Gastroesophageal sphincter (tissue), 4 donors: ENCODE measurements around the gene SRPK3. TPM values are rescaled to one million over a fixed set of nuclear protein-coding genes. Genes with fewer than 3 reads are reported as not detected.
A peak's percentile ranks its signal among the peaks of the same experiment; 100 is the strongest.

Experiments used
- ATAC-seq: fragments of 150-250 bp; one replicate; pipeline ENCODE4 v1.9.1; 2016; ENCODE audit warnings: mild to moderate bottlenecking, moderate library complexity
- H3K27ac ChIP-seq, 4 donors: fragments of 200-600 bp; sonication (generic) in 3 of 4; 1 replicate in 3 of 4; 2 replicates in 1 of 4; pipeline ENCODE4 v1.5.1; 2016 to 2019
- H3K27me3 ChIP-seq: fragments of 200-600 bp; sonication (generic); one replicate; pipeline ENCODE4 v1.5.1; 2019
- H3K36me3 ChIP-seq, 2 donors: fragments of 200-600 bp; sonication (generic); one replicate each; pipeline ENCODE4 v1.5.1; 2019; ENCODE audit warnings: control low read depth in 1 of 2
- H3K4me1 ChIP-seq, 3 donors: fragments of 200-600 bp; sonication (generic); 1 replicate in 2 of 3; 2 replicates in 1 of 3; pipeline ENCODE4 v1.5.1; 2016 to 2019; ENCODE audit warnings: control low read depth in 2 of 3
- H3K4me3 ChIP-seq, 2 donors: fragments of 200-600 bp; sonication (generic); one replicate each; pipeline ENCODE4 v1.5.1; 2019; ENCODE audit warnings: mild to moderate bottlenecking in 1 of 2, moderate library complexity in 1 of 2
- H3K9me3 ChIP-seq, 3 donors: fragments of 200-600 bp; sonication (generic); one replicate each; pipeline ENCODE4 v1.5.1; 2017 to 2019; ENCODE audit warnings: control low read depth in 2 of 3
- EP300 ChIP-seq: sonication (generic); formaldehyde crosslinking; IDR thresholded peaks from one replicate; pipeline ENCODE4 v1.6.1; 2017; ENCODE audit warnings: antibody characterized with exemption, mild to moderate bottlenecking
- POLR2A ChIP-seq, 2 donors: fragments of 450-650 bp; IDR thresholded peaks; one replicate each; pipeline ENCODE4 v1.6.1; 2017; ENCODE audit warnings: antibody characterized with exemption in 2 of 2, mild to moderate bottlenecking in 2 of 2, moderate library complexity in 1 of 2
- POLR2AphosphoS5 ChIP-seq: sonication (generic); formaldehyde crosslinking; IDR thresholded peaks from one replicate; pipeline ENCODE4 v1.6.1; 2017; ENCODE audit warnings: antibody characterized with exemption
- whole genome bisulfite sequencing, 2 donors: methylation state at CpG; one replicate each; pipeline ENCODE4 v1.1.5; 2018; ENCODE audit warnings: low coverage in 1 of 2; 5-methylcytosine and 5-hydroxymethylcytosine counted together
- total RNA-seq, 4 donors: library from RNA; depleted of rRNA; stranded (reverse); fragments of >200 nt; gene quantifications; one replicate each; pipeline ENCODE4 v1.1.0, GENCODE V29; 2016
- TF ChIP-seq, protein P1 (sequence below), 4 experiments: fragments of 200-600 bp in 2 of 4; fragments of 450-650 bp in 2 of 4; sonication (generic) in 1 of 4; IDR thresholded peaks; one replicate each; pipeline ENCODE4 v1.5.1; 2017 to 2019; ENCODE audit warnings: antibody characterized with exemption in 4 of 4, mild to moderate bottlenecking in 2 of 4, moderate library complexity in 2 of 4

SRPK3 gene, protein sequence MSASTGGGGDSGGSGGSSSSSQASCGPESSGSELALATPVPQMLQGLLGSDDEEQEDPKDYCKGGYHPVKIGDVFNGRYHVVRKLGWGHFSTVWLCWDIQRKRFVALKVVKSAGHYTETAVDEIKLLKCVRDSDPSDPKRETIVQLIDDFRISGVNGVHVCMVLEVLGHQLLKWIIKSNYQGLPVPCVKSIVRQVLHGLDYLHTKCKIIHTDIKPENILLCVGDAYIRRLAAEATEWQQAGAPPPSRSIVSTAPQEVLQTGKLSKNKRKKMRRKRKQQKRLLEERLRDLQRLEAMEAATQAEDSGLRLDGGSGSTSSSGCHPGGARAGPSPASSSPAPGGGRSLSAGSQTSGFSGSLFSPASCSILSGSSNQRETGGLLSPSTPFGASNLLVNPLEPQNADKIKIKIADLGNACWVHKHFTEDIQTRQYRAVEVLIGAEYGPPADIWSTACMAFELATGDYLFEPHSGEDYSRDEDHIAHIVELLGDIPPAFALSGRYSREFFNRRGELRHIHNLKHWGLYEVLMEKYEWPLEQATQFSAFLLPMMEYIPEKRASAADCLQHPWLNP
- total RNA-seq, result 1 to 10 TPM in 3 of 4 donors, not detected in 1; 3.0 to 4.7 (median 4.4) TPM

DNA sequence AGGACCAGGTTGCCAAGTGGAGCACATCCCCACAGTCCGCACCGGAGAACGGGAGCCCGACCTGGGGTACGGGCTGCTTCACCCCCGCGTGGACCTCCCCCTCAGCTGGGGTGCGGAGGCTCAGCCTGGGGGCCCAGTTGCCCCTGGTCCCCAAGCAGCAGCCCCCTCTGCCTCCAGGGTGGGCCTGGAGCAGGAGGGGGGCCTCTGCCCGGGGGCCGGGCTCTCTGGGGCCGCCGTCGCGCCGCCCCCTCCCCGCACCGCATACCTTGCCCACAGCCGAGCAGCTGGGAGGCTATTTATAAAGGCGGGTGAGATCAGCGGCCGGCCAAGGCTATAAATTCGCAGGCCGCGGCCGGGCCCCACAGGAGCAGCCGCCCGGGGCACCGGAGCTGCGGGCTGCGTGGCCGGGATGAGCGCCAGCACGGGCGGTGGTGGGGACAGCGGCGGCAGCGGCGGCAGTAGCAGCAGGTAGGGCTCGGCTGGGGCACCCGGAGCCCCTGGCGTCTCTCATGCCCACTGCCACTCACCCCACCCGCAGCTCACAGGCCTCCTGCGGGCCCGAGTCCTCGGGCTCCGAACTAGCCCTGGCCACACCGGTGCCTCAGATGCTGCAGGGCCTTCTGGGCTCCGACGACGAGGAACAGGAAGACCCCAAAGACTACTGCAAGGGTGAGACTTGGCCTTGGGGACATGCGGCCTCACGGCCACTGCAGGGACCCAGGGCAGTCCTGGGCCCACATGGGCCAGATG is at the start of gene SRPK3:
TSS of gene SRPK3 (plus strand) at position 364 of the 750 bp plus-strand sequence. CDS start at position 410, 46 bp downstream.
- Histone ChIP-seq H3K27me3 (no peaks in the 10 kb centered on the region), H3K4me3 (peak within 1 kb of the TSS in 1 of 2 donors; percentile 33), H3K27ac (peak within 1 kb of the TSS; percentile 51 to 82 (median 74)), H3K36me3 (peaks cover 0 to 43% of the 10 kb centered on the region in 2 donors), H3K4me1 (peaks cover 0 to 28% (median 0%) of the 10 kb centered on the region in 3 donors), H3K9me3 (no peaks in the 10 kb centered on the region)
- no peak for TF ChIP-seq EP300
- TF ChIP-seq, protein P1, sequence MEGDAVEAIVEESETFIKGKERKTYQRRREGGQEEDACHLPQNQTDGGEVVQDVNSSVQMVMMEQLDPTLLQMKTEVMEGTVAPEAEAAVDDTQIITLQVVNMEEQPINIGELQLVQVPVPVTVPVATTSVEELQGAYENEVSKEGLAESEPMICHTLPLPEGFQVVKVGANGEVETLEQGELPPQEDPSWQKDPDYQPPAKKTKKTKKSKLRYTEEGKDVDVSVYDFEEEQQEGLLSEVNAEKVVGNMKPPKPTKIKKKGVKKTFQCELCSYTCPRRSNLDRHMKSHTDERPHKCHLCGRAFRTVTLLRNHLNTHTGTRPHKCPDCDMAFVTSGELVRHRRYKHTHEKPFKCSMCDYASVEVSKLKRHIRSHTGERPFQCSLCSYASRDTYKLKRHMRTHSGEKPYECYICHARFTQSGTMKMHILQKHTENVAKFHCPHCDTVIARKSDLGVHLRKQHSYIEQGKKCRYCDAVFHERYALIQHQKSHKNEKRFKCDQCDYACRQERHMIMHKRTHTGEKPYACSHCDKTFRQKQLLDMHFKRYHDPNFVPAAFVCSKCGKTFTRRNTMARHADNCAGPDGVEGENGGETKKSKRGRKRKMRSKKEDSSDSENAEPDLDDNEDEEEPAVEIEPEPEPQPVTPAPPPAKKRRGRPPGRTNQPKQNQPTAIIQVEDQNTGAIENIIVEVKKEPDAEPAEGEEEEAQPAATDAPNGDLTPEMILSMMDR (IDR thresholded peaks at IDR 0.05), result no peak
- no peak for TF ChIP-seq POLR2AphosphoS5
- no peak for TF ChIP-seq POLR2A (IDR thresholded peaks at IDR 0.05)
- WGBS, 2 donors, result no CpG with 5 or more reads among the region's 52 CpGs
- ATAC-seq, result peak; percentile 51

DNA sequence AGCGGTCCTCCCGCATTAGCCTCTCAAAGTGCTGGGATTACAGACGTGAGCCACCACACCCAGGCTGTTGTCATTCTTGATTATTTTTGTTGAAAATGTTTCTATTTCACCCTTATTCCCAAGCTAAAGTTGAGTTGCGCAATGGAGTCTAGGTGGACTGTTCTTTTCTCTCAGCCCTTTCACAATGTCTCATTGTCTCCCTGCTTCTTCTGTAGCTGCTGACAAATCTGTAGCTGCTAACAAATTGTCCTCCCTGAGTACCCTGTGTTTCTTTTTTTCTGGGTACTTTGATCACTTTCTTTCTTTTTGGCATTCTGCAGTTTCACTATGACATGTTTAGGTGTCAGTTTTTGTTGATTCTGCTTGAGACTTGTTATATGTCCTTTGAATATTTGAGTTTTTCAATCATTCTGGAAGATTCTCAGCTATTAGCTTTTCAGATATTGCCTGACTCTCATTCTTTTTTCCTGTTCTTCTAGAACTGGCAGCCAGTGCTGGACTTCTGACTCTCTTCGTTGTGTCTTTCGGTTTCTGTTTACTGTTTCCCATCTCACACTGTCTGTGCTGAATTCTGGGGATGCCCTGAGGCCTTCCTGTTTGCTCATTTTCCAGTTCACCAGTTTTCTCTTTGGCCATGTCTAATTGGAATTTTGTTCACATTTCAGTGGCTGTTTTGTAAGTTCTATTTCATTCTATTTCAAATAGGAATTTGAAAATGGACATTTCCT is 49.6 kb upstream of the SRPK3 start:
- Histone ChIP-seq H3K36me3 (peaks cover 0 to 36% of the 10 kb centered on the region in 2 donors), H3K4me3 (no peak overlapping the region), H3K4me1 (peaks cover 0 to 32% (median 12%) of the 10 kb centered on the region in 3 donors), H3K27me3 (no peaks in the 10 kb centered on the region), H3K27ac (no peak overlapping the region), H3K9me3 (no peaks in the 10 kb centered on the region)
- WGBS, 2 donors, result 100% methylated on average over 1 of the region's 6 CpGs; no CpG with 5 or more reads in 1 of the 2 donors
- no peak for ATAC-seq
- no peak for TF ChIP-seq POLR2A (IDR thresholded peaks at IDR 0.05)
- no peak for TF ChIP-seq EP300
- no peak for TF ChIP-seq POLR2AphosphoS5
- TF ChIP-seq, protein P1 (IDR thresholded peaks at IDR 0.05), result no peak

DNA sequence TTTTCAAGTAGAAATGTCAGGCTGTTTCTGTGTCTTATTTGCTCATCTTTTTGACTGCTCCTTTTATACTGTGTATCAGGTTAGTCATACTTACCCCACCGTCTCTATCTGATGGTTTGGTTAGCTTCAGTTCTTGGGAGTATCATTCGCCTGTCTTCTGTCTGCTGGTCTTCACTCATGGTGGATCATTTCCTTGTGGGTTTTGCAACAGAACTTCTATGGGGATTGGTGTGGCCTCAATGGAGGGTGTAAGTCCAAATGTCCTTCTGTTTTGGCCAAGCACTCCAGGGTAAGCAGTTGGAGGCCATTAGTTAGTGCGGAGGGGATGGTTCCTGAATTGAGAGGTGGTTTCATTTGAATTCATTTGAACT is 49.0 kb upstream of the SRPK3 start:
- H3K27ac ChIP-seq, result no peak overlapping the region
- H3K4me3 ChIP-seq, result no peak overlapping the region
- ATAC-seq, result no peak
- peaks cover 0 to 42% of the 10 kb centered on the region in 2 donors for H3K36me3 ChIP-seq
- 67 to 97% methylated on average over 1 to 3 of the region's 3 CpGs for WGBS, 2 donors
- no peaks in the 10 kb centered on the region for H3K9me3 ChIP-seq
- peaks cover 0 to 26% (median 10%) of the 10 kb centered on the region in 3 donors for H3K4me1 ChIP-seq
- no peaks in the 10 kb centered on the region for H3K27me3 ChIP-seq
- TF ChIP-seq POLR2AphosphoS5 (no peak), POLR2A (IDR thresholded peaks at IDR 0.05) (no peak), EP300 (no peak)
- TF ChIP-seq, protein P1 (IDR thresholded peaks at IDR 0.05), result no peak

DNA sequence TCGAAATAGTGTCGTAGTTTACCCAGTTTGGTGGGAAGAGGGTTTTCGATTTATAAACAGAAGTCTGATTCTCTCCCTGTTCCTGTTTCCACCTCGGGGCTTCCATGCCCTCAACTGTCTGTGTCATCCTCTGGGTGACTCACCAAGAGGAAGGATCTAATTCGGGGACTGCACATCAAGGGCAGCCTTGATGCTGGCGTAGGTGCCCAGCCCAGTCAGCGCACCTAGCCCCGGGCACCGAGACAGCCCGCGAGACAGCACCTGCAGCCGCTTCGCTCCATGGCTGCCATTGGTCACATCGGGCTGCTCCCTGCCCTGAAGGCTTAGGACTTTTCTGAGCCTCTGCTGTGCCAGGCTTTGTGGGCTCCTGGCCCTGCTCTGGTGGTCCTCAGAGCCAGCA is 48.4 kb upstream of the SRPK3 start:
- H3K27me3 ChIP-seq, result no peaks in the 10 kb centered on the region
- TF ChIP-seq EP300, result no peak
- WGBS, 2 donors, result 100% methylated on average over 1 of the region's 14 CpGs; no CpG with 5 or more reads in 1 of the 2 donors
- H3K4me3 ChIP-seq, result no peak overlapping the region
- H3K36me3 ChIP-seq, result peaks cover 0 to 47% of the 10 kb centered on the region in 2 donors
- ATAC-seq, result no peak
- H3K9me3 ChIP-seq, result no peaks in the 10 kb centered on the region
- H3K27ac ChIP-seq, result no peak overlapping the region
- peaks cover 0 to 21% (median 6%) of the 10 kb centered on the region in 3 donors for H3K4me1 ChIP-seq
